Measurements from ENCODE around the gene LACRT.

LACRT gene

DNA sequence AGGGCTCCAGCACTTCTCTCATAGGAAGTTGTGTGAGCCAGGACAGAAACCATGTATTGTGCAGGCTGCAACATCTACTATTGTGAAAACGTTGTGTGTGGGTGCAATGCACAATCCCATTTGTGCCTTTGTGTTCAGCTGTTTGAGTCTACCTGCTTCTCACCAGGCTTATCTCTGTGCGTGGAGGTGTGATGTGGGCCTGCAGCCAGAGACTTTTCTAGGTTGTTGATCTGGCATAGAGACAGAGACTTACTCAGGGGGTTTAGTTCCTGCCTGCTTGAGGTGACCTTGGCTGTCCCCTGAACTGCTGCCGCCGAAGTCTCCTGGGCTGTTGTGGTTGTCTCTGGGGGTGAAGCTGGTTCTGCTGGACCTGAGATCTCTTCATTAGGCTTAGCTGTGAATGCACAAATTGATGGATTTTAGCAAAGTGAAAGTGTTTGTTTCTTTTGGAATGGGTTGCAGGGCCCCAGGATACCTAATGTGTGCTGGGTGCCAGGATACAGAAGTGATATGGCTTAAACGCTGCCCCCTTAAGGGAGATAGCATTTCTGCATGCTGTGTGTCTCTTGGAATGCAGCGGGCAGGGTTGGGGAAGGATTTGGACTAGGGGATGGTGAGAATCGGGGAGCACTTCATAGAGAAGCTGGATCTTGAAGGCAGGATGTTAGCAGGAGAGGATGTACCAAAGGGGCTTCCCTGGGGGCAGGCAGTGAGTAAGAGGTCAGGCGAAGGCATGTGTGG, 2.5 kb downstream of the LACRT start:
- no peak for DNase-seq

- DNase-seq: no peak
Measured at GRCh38 chr12:54631551-54631950, 3.1 kb downstream of the LACRT start.

- no peak for DNase-seq
Measured at GRCh38 chr12:54629925-54630324, 4.8 kb downstream of the LACRT start.

- DNase-seq: no peak
Measured at GRCh38 chr12:54628186-54628846, 6.4 kb downstream of the LACRT start.

GRCh38 chr12:54627304-54627703, 7.4 kb downstream of the LACRT start:
- DNase-seq: no peak

- no peak for DNase-seq
Measured at GRCh38 chr12:54625598-54625997, 9.1 kb downstream of the LACRT start.

DNA sequence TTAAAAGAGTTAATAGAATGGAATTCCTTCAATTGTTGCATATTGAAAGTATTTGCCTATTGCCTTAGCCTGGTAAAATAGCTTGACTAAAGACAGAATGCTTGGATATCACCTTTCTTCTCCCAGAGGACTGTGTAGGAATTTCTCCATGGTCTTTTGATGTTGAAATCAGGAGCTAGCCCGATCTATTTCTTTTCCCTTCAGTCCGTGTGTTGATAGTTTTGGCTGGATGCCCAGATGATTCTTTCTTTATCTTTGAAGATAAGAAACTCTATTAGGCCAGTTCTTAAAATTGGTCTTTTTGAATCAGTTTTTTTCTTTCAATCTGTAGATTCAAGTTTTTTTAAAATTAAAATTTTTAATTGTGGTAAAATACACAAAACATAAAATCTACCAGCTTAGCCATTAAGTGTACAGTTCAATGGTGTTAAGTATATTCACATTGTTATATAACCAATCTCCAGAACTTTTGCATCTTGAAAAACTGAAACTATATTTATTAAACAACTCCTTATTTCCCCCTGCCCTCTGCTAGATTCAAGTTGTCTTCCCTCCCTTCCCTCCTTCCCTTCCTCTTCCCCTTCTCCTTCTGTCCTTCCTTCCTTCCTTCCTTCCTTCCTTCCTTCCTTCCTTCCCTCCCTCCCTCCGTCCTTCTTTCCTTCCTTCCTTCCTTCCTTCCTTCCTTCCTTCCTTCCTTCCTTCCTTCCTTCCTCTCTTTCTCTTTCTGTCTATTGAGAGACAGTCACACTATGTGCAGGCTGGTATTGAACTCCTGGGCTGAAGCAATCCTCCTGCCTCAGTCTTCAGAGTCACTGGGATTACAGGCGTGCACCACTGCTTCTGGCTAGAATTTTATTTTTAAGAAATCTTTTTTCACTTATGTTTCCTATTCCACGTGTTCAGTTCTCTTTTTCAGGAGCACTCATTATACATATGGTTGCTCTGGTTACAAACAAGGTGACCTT, 10.1 kb downstream of the LACRT start:
- DNase-seq: no peak

DNA sequence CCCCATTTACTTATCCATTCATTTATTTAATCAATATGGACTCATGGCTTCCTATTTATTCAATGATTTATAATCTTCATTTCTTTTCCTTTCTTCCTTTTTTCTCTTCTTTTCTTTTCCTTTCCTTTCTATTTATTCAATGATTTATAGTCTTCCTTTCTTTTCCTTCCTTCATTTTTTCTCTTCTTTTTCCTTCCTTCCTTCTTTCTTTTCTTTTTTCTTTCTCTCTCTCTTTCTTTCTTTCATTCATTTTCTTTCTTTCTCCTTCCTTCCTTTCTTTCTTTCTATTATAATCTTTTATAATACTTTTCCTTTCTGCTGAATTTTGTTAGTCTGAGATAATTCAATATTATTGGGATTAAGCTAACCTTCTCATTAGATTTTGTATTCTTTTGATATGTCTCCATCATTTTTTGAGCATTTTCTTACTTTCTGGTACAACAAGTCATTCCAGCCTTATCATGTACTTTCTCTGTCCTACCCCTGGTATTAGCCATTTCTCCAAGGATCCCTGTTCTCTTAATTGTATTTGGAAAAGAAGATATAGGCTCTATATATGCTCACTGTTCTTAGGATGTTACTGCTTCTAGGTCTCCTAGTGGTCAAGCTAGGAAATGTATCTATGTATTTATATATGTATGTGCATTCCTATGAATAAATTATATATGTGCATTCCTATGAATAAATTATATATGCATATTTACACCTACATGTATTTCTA, 12.1 kb downstream of the LACRT start:
- no peak for DNase-seq

DNA sequence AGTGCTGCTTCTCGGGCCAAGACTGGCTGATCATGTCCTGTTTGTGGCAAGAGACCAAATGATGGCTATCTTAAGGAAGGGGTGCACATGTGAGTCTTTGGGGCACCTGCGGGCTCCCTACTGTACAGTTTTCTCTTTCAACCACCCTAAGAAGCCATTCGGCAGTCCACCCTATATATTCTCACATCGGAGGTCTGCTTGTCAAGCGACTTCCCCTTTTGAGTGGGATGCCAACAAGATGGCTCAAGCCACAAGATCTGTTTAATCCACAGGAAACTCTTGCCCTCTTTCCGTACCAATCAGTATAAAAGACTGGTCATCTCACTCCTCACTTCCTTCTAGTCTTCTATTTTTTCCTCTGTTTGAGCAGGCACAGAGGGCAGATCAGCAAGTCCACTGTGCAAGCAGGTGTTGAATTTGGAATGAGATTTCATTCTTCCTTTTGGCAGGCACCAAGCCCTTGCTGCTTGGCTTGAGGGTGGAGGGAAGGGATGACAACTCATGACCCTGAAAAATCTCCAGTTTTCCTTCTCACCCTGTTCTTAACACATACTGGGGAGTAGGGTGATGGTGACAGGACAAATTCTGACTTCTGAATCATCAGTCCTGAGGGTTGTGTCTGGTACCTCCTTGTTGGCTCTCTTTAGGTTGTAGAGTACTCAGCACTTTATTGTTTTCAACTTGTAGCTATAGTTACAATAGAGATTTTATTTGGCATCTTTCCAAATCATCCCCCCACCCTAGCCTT, 17.6 kb downstream of the LACRT start:
- DNase-seq: no peak

- DNase-seq: no peak
Measured at GRCh38 chr12:54612225-54612750, 22.4 kb downstream of the LACRT start.

DNA sequence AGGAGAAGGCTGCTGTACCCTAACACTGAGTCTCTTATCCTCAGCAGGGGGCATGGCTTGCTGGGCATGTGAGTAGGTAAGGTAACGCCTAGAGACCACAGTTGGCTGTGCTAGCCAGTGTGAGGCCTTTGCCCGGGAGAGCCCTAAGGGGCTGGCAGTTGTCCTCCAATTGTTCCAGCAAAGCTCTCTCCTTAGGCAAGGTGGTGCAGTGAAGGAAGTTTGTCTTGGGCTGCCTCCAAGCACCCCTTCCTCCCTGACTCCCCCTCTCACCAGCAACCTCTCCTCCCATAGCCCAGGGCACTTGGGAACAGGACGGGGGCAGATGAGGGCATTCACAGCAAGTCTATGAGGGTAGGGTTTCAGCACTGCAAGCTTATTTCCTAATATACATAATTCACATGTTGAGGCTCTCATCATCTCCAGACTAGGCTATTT, 23.0 kb downstream of the LACRT start:
- DNase-seq: no peak

DNA sequence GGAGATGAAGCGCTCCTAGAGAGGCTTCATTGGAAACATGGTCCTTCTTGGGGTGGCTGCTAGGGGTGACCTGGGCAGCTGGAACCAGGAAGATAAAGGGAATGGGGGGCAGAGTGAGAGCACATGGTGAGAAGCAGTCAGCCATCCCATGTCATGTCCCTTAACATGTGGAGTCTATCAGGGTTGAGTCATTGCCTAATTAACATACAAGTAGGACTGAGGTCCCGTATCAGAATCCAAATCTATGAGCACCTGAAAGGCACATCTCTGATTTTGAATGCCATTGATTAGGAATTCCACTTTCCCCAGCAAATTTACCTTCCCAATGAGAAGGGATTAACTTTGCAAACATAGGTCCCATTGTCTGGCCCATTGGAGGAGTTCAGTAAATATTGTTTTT, 25.9 kb downstream of the LACRT start:
- DNase-seq: no peak

- no peak for DNase-seq
Measured at GRCh38 chr12:54608156-54608555, 26.5 kb downstream of the LACRT start.

DNA sequence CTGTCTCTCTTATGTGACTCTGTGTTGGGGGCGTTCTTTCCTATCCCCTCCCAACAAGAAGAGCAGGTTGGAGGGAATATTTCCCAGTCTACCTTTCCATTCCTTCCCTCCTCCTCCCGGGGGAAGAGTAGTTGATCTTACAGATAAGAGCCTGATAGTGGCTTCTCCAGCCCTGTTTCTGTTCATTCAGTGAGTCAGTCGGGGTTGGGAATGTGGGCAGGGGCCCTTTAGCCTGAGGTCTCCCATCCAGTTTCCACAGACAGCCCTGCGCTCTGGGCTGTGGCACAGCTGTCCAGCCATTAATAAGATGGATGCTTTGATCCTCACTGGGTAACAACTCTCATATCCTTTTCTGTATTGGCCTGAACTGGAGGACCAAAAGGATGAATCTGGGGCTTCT, 28.1 kb downstream of the LACRT start:
- DNase-seq: no peak

DNA sequence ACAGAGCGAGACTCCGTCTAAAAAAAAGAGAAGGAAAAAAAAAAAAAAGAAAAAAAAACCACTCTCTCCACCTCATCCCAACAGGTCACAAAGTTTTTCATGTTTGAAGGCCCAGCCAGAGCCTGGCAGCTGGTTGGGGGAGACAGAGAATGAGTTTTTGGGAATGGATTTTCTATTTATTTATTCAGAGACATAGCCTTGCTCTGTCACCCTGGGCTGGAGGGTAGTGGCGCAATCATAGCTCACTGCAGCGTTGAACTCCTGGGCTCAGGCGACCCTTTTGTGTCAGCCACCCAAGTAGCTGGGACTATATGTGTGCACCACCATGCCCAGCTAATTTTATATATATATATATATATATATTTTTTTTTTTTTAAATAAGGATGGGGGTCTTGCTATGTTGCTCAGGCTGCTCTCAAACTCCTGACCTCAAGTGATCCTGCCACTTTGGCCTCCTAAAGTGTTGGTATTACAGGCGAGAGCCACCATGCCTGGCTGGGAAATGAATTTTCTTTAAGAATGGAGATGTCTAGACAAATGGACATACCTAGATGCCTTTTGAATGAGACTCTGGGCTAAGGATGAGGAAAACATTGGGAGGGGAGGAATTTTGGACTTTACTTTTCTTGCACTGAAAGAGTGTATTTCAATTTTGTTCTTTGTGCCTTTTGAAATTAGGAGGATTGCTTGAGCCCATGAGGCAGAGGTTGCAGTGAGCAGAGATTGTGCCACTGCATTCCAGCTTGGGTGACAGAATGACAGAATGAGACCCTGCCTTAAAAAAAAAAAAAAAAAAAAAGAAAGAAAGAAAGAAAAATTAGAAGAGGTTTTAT, 29.3 kb downstream of the LACRT start:
- DNase-seq: no peak

GRCh38 chr12:54604436-54604835, 30.3 kb downstream of the LACRT start:
- DNase-seq: no peak

DNA sequence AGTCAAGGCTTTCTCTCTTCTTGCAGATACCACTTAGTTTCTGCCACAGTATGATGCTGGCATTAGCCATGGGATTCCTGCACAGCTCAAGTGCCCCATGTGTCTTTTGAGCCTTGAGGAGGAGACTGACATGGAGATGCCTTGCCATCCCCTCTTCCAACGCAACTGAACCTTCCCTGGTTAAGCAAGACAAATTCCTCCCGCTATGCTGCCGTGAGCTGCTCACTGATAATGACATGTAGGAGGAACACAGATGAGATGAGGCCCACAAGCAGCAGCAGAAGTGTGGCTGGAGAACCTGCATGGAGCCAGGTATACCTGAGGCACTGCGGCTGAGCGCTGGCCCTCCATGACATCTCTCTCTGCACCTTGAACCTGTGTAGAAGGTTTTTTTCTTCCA, 30.8 kb downstream of the LACRT start:
- DNase-seq: no peak

DNA sequence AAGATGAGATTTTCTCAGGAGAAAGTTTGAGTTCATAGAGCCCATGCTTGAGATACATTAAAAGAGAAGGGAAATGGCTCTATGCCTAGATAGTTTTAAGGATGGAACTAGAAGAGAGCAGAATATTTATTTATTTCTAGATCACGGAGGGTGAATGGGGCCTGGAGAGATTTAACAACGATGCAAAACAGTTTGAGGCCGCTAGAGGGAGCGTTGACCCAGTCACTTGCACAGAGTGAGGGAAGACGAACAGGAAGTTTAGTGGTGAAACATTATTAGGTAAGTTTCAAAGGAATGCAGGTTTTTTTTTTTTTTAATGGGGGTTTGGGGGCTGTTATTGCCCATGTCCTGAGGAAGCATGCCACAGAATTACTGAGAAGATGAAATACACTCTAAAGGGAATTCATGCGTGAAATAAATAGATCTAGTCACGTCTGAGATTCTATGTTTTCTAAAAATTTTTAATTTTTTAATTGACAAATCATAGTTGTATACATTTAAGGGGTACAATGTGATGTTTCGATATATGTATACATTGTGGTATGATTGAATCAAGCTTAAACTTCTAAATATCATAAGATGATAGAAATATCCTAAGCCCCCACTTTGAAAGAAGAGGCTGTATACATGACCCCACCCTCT, 31.4 kb downstream of the LACRT start:
- DNase-seq: peak; percentile 64

DNA sequence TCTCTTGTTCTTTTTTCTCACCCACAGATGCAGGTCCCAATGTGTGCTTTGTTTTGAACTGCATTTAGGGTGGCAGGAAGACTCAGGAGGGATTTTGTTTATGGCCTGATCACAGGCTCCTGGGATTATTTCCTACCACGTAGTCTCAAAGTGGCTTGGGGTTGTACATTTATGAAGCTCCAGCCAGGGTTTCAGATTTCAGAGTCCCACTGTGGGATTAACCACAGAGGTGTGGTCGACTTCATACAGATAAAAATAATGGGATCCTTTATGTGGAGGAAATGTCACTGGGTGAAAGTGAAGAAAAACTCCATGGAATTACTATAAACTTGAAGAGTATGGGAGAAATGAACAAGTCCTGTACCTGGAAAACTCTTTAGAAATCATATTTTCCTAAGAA, 32.0 kb downstream of the LACRT start:
- DNase-seq: no peak

- no peak for DNase-seq
Measured at GRCh38 chr12:54601841-54602240, 32.9 kb downstream of the LACRT start.
